Mammary epithelial cell (primary cell): ENCODE results near the gene PEF1.

Experiments used
- EZH2 ChIP-seq: IDR thresholded peaks from 2 replicates; pipeline ENCODE4 v1.6.1; 2012; ENCODE audit warnings: low read length, inconsistent platforms, borderline replicate concordance
- TF ChIP-seq, protein P1 (sequence below), 2 donors: IDR thresholded peaks in 1 of 2; conservative IDR thresholded peaks in 1 of 2; 2 replicates each; pipeline ENCODE4 v1.5.1; 2011 to 2012; ENCODE audit warnings: inconsistent platforms in 2 of 2, low read length in 2 of 2, mild to moderate bottlenecking in 2 of 2, control low read depth in 1 of 2, low read depth in 1 of 2; ENCODE audit not compliant: insufficient read depth in 1 of 2; ENCODE audit errors: extremely low read depth in 1 of 2

DNA sequence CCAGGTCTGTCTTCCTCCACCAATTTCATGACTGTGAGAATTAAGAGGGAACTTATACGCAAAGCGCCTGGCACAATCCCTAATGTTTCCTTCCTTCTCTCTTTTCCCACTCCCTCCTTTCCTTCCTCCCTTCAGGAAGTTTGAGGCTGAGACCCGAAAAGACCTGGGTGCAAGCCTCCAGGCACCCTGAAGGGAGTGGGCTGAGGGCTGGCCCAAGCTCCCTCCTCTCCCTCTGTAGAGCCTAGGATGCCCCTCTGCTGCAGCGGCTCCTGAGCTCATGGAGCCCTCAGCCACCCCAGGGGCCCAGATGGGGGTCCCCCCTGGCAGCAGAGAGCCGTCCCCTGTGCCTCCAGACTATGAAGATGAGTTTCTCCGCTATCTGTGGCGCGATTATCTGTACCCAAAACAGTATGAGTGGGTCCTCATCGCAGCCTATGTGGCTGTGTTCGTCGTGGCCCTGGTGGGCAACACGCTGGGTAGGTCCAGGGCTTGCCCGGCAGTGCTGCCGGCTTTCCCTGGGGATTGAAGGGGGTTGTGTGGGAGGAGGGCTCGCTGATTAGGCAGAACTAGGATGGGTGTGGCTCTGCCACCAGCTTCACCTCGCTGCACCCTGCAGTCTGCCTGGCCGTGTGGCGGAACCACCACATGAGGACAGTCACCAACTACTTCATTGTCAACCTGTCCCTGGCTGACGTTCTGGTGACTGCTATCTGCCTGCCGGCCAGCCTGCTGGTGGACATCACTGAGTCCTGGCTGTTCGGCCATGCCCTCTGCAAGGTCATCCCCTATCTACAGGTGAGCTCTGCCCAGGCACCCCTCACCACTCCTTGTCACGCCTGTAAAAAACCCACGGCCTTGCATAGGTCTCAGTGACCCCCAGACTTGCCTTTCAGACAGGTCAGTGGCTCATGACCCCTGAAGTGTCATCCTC, 25.5 kb downstream of the PEF1 start:
- TF ChIP-seq EZH2 = no peak
- TF ChIP-seq, protein P1, sequence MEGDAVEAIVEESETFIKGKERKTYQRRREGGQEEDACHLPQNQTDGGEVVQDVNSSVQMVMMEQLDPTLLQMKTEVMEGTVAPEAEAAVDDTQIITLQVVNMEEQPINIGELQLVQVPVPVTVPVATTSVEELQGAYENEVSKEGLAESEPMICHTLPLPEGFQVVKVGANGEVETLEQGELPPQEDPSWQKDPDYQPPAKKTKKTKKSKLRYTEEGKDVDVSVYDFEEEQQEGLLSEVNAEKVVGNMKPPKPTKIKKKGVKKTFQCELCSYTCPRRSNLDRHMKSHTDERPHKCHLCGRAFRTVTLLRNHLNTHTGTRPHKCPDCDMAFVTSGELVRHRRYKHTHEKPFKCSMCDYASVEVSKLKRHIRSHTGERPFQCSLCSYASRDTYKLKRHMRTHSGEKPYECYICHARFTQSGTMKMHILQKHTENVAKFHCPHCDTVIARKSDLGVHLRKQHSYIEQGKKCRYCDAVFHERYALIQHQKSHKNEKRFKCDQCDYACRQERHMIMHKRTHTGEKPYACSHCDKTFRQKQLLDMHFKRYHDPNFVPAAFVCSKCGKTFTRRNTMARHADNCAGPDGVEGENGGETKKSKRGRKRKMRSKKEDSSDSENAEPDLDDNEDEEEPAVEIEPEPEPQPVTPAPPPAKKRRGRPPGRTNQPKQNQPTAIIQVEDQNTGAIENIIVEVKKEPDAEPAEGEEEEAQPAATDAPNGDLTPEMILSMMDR (conservative IDR thresholded peaks at IDR 0.05 in 1 of 2, IDR thresholded peaks at IDR 0.05 in 1 of 2; ENCODE audit: extremely low read depth in 1 of 2, insufficient read depth in 1 of 2, low read depth in 1 of 2, low read length in 2 of 2) = no peak
